Erythroblast (primary cell): ENCODE results near the gene SLC22A4.

Source experiments
- GATA1 ChIP-seq: IDR thresholded peaks from 2 replicates; pipeline ENCODE4 v1.6.1; 2011; ENCODE audit warnings: low read depth, mild to moderate bottlenecking, control low read depth, low read length, moderate library complexity
- POLR2A ChIP-seq: IDR thresholded peaks from 2 replicates; pipeline ENCODE4 v1.6.1; 2011; ENCODE audit warnings: mild to moderate bottlenecking, low read length

- TF ChIP-seq POLR2A (no peak), GATA1 (no peak)
Observed at GRCh38 chr5:132391870-132392269, 97.7 kb downstream of the SLC22A4 start.
